Ramos (cell line): ENCODE data around the gene NR3C2.

Experiments used
- in situ Hi-C: fragments of 300-500 bp; cut with MboI; formaldehyde crosslinking; loops from one replicate; pipeline ENCODE4 v1.14.3; 2022; ENCODE audit warnings: low sequenced_read_pairs; ENCODE audit not compliant: unreplicated experiment

Gene NR3C2

GRCh38 chr4:148441986-148442831 lies at the start of gene NR3C2:
NR3C2 (minus strand) TSS chr4:148442414.
- in situ Hi-C loops: no loop called here

- in situ Hi-C loops: no loop called here
These were observed 45.0 kb upstream of the NR3C2 start for GRCh38 chr4:148487181-148487580.

- in situ Hi-C loops: no loop called here
These were observed 39.4 kb upstream of the NR3C2 start for GRCh38 chr4:148481636-148482035.

DNA sequence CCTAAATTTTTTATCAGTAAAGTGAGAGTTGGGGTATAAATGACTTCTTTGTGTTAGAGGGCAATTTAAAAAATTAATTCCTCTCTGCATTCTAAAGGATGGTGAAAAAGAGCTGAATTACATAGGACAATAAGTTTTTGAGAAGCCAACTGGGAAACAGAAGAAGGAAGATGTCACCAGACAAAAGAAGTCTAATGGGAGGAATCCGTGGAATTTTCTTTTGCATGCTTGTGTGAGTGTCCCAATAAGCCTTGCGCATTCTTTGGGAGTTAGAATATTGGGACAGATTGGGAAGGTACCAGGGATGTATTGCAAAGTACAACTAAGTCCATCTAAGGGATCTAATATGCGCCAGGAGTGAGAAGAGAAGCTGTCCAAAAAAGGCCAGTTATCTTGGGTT lies 35.1 kb upstream of the NR3C2 start:
- in situ Hi-C loops: no loop called here

DNA sequence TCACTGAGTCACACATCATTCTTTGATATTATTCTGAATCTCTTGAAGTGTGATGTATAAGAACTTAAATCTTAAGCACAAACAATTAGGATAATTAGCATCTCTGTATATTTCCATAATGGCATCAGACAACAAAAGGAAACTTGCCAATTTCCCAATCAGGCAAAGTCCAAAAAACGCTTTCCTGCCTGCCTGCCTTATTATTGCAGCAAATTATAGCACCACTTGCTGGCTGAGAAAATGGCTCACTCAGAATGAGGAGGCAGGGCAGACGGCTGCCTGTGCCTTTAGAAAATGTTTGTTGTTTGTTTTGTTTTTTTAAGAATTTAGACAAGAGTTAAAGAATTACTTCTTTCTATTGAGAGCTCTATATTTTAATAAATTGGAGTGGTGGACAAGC lies 27.7 kb upstream of the NR3C2 start:
- in situ Hi-C loops: no loop called here

DNA sequence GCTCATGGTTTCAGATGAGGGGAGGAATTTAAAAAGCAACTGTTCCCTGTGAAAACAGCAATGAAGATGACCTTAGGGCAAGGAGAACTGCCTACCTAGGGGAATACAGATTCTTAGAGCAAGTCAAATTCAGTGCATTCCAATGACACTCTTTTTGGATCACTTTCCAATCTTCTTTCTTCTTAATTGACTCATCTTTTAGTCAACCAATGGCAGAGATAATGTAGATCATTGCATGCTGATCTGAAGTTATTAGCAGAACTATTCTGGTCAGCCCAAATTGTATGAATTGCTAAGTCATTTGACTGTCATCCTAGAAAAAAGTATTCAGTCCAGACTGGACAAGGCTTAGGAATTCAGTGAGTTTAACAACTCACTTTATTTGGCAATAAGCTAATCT lies 12.6 kb upstream of the NR3C2 start:
- in situ Hi-C loops: no loop called here

- in situ Hi-C loops: no loop called here
These were observed 11.6 kb upstream of the NR3C2 start for GRCh38 chr4:148453833-148454232.

DNA sequence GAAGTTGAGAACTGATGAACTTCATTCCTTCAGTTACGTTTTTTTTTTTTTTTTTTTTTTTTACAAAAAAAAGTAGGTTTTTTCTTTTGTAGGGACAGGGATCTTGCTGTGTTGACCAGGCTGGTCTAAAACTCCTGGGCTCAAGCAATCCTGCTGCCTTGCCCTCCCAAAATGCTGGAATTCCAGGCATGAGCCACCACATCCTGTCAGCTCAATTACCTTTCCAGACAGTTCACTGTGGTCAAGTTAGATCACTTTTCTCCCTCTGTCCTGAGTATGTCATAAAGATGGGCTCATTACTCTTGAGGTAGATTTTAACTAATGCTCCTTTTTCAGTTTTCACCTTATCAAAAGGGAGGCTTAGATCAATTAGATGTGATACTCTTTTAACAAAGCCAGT lies 10.8 kb upstream of the NR3C2 start:
- in situ Hi-C loops: no loop called here

DNA sequence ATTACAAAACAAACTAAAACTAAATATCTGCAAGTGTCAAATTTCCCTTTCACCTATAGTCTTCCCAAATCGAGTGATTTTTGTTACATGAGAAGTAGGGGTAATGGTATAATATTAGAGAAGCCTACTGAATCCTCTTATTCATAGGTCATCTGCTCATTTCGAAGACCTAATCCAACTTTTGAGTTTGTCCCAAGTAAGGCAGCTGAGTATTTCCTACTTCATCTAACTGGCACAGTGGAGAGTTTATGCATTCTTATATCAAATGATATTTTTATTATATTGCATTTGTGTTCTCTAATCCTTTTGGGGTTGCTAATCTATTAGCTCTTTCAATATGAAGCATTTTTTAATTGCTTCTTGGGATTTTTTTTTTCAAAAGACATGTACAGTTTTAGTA lies 7.7 kb upstream of the NR3C2 start:
- in situ Hi-C loops: no loop called here

GRCh38 chr4:148448141-148448540 lies 5.9 kb upstream of the NR3C2 start:
- in situ Hi-C loops: no loop called here

DNA sequence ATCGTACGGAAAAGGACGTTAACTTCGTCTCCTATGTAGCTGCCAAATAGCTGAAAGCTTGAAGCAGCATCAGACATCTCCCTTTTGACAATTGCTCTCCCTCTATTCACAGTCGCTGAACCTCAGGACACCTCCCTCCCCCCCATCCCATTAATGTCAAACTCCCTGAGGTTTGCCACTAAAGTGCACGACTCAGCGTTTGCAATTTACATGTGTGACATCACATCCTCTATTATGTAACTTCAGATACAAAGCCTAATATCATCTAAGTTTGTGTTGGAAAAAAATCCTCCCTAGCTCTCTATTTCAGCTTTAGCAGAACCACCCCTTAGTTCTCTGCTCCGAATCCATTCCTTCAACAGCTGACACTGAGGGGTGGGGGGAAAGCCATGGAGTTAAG lies 5.5 kb upstream of the NR3C2 start:
- in situ Hi-C loops: no loop called here

- in situ Hi-C loops: no loop called here
These were observed 3.7 kb upstream of the NR3C2 start for GRCh38 chr4:148445860-148446330.

DNA sequence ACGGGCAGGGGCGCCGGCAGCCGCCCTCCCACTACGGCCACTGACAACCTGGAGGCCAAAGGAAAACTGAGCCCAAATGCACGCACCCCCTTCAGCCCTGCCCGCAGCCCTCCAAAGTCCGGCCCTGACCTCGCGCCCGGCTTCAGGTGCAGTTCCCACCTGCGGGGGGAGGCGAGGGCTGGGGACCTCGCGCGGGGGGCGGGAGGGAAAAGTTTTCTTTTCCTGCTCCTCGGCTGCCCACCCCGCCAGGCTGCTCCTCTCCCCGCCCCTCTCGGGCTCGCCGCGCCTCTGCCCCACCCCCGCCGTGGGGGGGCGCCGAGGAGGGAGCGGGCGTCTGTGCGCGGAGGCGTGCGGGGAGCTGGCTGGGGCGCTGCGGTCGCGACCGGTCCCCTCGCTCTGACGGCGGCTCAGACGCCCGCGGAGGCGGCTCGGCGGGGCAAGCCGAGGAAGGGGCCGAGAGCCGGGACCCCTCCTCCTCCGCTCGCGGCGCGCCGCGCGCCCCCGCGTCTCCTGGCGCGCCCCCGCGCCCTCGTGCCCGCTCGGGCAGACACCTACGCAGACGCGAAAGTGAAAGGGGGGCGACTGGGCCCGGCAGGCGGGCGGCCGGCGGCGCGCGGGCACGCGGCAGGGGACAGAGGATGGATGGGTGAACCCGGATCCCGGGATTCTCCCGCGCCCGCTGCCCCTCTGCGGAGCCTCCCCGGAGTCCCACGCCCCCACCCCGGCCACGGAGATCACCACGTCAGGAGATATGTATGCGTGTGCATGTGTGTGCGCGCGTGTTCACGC lies 3.1 kb upstream of the NR3C2 start:
- in situ Hi-C loops: no loop called here

GRCh38 chr4:148444296-148445070 lies 2.3 kb upstream of the NR3C2 start:
- in situ Hi-C loops: no loop called here

DNA sequence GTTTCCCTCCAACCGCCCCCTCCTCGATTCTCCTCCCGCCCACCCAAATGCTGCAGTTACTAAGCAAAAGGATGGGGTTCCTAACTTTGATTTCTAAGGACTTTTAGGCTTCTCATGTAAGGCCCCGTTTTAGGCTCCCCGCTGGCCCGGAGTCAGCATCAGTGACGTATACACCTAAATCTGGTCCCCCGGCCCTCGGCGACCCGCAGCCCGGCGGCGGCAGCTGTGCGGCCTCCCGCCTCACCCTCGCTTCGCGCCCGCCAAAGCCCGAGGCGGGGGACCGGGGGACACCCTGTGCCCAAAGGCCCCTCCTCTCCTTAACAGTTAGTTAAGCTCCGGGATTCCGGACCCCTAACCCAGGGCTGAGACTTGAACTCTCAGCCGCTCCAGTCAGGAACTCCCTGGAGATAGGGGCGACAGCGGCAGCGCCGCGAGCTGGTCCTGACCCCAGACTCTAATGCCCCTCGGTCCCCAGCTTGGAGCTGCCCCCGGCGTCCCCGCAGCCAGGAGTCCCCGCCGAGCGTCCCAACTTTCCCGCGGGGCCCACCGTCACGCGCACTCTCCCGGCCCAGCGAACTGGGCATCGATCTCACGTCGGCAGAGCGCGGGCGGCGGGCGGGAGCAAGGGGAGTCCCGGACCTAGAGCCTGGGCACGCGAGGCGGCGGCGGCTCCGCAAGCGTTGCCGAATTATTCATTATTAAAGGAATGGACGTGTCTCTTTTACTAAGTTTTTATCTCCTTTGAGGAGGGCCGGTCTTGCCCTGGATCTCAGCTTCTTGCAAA lies 1.5 kb upstream of the NR3C2 start:
- in situ Hi-C loops: no loop called here

DNA sequence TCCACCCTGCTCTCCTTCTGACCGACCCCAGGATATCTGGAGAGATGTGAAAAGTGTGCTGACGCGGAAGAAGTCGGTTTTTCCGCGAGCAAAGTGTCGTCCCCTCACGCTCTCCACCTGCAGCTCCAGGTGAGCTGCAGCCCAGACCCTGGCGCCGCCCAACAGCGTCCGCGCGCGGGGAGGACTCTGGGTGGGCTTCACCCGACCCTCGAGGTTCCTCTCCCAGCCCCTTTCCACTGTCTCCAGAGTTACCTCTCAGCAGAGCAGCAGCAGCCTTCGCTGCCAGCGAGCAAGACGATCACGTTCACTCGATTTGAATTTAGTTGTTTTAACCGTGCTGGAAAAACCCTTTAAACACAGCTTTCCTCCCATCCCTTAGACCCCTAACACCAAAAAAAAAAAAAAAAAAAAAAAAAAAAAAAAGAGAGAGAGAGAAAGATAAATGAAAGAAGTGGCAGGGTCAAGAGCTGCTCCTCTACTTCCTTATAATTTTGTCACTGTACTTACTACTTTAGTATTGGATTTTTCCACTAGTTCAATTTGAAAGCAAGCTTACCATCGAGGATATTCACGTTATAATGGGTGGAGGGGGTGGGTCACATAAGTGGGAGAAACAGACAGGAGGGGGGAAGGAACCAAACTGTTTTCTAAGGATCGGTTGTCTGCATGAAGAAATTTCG lies 758 bp upstream of the NR3C2 start:
- in situ Hi-C loops: no loop called here

GRCh38 chr4:148441624-148441985 lies 609 bp downstream of the NR3C2 start:
- in situ Hi-C loops: no loop called here

DNA sequence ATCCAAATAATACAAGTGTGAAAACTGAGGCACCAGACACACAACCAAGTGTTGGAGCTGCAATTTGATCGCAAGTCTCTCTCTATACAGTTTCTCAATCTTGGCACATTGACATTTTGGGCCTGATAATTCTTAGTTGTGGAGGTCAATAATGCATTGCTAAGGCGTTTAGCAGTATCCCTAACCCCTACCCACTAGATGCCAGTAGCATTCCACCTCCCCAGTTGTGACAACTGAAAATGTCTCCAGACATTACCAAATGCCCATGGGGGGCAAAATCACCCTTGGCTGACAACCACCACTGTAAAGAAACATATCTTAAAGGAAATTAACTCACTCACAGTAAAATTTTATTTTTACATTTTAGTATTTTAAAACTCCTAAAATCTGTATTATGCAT lies 4.2 kb downstream of the NR3C2 start:
- in situ Hi-C loops: no loop called here

GRCh38 chr4:148437439-148437838 lies 4.8 kb downstream of the NR3C2 start:
- in situ Hi-C loops: no loop called here
